WI38 (cell line): ENCODE measurements around the gene ACTN4.
"Not testable (repeated sequence)": the region's sequence is repeated elsewhere in the genome, so short reads cannot be mapped to it uniquely, and the experiment has no call there.

Experiments
- H3K4me3 ChIP-seq: 2 replicates; pipeline ENCODE4 v1.5.1; 2011; ENCODE audit warnings: low read depth, mild to moderate bottlenecking, control low read depth, low read length
- CTCF ChIP-seq: IDR thresholded peaks from 2 replicates; pipeline ENCODE4 v1.5.1; 2012; ENCODE audit warnings: low read depth, mild to moderate bottlenecking, control low read depth, low read length

ACTN4 gene

GRCh38 chr19:38629568-38629967, 17.9 kb upstream of the ACTN4 start:
- no peak for TF ChIP-seq CTCF
- no peak overlapping the region for H3K4me3 ChIP-seq

DNA sequence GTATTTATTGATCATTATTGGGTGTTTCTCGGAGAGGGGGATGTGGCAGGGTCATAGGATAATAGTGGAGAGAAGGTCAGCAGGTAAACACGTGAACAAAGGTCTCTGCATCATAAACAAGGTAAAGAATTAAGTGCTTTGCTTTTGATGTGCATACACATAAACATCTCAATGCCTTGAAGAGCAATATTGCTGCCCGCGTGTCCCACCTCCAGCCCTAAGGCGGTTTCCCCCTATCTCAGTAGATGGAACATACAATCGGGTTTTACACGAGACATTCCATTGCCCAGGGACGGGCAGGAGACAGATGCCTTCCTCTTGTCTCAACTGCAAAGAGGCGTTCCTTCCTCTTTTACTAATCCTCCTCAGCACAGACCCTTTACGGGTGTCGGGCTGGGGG, 16.1 kb upstream of the ACTN4 start:
- H3K4me3 ChIP-seq = not testable (repeated sequence)

- not testable (repeated sequence) for H3K4me3 ChIP-seq
Observed at GRCh38 chr19:38631811-38632475, 15.5 kb upstream of the ACTN4 start.

- TF ChIP-seq CTCF = no peak
- no peak overlapping the region for H3K4me3 ChIP-seq
Observed at GRCh38 chr19:38632476-38633213, 14.8 kb upstream of the ACTN4 start.

- no peak overlapping the region for H3K4me3 ChIP-seq
- peak; percentile 95 for TF ChIP-seq CTCF
Observed at GRCh38 chr19:38634757-38635482, 12.5 kb upstream of the ACTN4 start.

DNA sequence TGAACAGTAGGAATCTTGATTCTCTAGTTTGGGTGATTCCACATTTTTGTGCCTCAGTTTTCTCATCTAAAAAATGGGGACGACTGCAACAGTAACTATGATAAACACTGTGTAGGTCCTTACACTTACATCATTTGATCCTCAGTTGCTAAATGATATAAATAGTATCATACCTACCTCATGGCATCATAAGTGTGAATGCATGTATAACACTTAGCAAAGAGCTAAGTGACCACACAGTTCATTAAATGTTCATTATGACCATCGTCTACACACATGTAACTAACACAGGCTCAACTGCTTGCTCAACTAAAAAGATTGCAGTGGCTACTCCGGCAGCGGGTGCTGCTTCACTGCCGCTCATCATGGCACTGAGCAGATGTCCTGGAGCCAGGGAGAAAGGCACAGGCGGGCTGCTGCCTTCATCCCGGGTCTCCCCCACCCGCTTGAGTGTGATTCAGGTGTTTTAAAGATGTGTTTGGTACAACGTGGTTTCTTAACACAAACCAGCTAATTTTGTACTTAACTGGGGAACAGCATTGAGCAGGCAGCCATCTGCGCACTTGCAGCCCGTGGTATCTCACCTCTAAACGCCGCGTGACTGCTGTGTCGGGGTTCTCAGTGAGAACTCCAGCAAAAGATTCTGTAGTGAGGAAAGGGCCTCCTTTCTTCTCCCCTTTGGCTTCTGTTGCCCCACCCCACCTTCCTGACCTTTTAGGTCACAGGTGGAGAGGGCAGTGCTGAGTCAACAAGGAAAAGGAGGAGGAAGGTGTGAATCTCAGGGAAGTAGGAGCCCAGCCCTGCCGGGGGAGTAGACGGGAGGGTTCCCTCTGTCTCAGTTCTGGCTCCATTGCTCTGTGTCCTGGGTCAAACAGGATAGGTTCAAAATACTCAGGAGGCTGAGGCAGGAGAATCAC, 11.7 kb upstream of the ACTN4 start:
- H3K4me3 ChIP-seq = no peak overlapping the region
- TF ChIP-seq CTCF = no peak

GRCh38 chr19:38638461-38638860, 9.0 kb upstream of the ACTN4 start:
- no peak overlapping the region for H3K4me3 ChIP-seq
- no peak for TF ChIP-seq CTCF
